Subcutaneous adipose tissue (tissue), 4 donors: ENCODE results near the gene SCNN1G. TPM values are rescaled to one million over a fixed set of nuclear protein-coding genes. Genes with fewer than 3 reads are reported as not detected.

Source experiments
- total RNA-seq, 4 donors: library from RNA; depleted of rRNA; stranded (reverse); fragments of >200 nt; gene quantifications; one replicate each; pipeline ENCODE4 v1.1.0, GENCODE V29; 2016
- TF ChIP-seq, protein P1 (sequence below): fragments of 450-650 bp; IDR thresholded peaks from one replicate; pipeline ENCODE4 v1.5.1; 2016; ENCODE audit warnings: low read depth, mild to moderate bottlenecking, control low read depth, antibody characterized with exemption, moderate library complexity

SCNN1G gene
- total RNA-seq, 4 donors from 2014 or later, result 0.22 TPM; not detected in 3

- TF ChIP-seq, protein P1, sequence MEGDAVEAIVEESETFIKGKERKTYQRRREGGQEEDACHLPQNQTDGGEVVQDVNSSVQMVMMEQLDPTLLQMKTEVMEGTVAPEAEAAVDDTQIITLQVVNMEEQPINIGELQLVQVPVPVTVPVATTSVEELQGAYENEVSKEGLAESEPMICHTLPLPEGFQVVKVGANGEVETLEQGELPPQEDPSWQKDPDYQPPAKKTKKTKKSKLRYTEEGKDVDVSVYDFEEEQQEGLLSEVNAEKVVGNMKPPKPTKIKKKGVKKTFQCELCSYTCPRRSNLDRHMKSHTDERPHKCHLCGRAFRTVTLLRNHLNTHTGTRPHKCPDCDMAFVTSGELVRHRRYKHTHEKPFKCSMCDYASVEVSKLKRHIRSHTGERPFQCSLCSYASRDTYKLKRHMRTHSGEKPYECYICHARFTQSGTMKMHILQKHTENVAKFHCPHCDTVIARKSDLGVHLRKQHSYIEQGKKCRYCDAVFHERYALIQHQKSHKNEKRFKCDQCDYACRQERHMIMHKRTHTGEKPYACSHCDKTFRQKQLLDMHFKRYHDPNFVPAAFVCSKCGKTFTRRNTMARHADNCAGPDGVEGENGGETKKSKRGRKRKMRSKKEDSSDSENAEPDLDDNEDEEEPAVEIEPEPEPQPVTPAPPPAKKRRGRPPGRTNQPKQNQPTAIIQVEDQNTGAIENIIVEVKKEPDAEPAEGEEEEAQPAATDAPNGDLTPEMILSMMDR, result no peak
Observed at GRCh38 chr16:23216658-23217246, 34.2 kb downstream of the SCNN1G start.

DNA sequence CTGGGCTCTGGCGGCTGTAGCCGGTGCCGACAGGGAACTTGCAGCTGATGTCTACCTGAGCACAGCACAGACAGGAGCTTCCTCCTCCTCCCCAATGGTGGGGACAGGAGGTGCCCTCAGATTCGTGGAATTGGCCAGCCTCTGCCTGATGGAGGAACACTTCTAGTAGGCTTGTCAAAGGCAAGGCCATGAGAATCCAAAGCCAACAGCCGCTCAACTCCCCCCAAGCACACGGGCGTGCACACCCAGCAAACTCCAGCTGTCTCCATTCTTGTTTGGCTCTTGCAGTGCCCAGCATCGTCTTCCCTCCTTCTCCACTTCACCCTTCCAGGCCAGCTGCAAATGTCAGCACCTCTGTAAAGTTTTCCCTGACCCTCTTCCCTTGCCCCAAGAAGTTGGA lies 35.1 kb downstream of the SCNN1G start:
- TF ChIP-seq, protein P1, result no peak

- TF ChIP-seq, protein P1, result no peak
Observed at GRCh38 chr16:23222929-23223328, 40.4 kb downstream of the SCNN1G start.

DNA sequence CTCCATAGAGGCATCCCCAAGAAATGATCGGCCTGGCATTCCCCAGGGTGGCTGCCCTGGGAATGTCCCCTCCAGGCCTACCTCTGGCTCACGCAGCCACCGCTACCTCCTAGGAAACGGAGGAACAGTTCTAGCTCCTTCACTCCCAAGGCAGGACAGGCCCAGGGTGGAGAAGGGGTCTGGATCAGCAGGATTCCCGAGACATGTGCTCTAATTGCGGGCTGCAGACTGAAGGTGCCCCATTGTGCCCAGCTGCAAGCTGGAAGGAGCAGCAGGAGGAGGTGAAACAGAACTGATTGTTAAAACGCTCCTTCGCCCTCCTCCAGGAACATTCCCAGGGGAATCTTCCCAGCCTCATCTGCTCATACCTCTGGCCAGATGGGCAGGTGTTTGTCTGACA lies 40.8 kb downstream of the SCNN1G start:
- TF ChIP-seq, protein P1, result no peak

- TF ChIP-seq, protein P1, result no peak
Observed at GRCh38 chr16:23225109-23225508, 42.6 kb downstream of the SCNN1G start.

GRCh38 chr16:23225634-23226033 lies 43.1 kb downstream of the SCNN1G start:
- TF ChIP-seq, protein P1, result no peak

- TF ChIP-seq, protein P1, result no peak
Observed at GRCh38 chr16:23227529-23227928, 45.0 kb downstream of the SCNN1G start.
